Esophagus squamous epithelium (tissue), 4 donors: ENCODE measurements around the gene TIMP2.

Experiments used
- POLR2A ChIP-seq, 4 donors: fragments of 450-650 bp; IDR thresholded peaks; one replicate each; pipeline ENCODE4 v1.6.1; 2017; ENCODE audit warnings: antibody characterized with exemption in 4 of 4, mild to moderate bottlenecking in 4 of 4, moderate library complexity in 3 of 4
- TF ChIP-seq, protein P1 (sequence below), 6 experiments: fragments of 450-650 bp in 4 of 6; fragments of 200-600 bp in 2 of 6; sonication (generic) in 2 of 6; IDR thresholded peaks; one replicate each; pipeline ENCODE4 v1.5.1; 2016 to 2019; ENCODE audit warnings: antibody characterized with exemption in 6 of 6, mild to moderate bottlenecking in 4 of 6, moderate library complexity in 4 of 6

DNA sequence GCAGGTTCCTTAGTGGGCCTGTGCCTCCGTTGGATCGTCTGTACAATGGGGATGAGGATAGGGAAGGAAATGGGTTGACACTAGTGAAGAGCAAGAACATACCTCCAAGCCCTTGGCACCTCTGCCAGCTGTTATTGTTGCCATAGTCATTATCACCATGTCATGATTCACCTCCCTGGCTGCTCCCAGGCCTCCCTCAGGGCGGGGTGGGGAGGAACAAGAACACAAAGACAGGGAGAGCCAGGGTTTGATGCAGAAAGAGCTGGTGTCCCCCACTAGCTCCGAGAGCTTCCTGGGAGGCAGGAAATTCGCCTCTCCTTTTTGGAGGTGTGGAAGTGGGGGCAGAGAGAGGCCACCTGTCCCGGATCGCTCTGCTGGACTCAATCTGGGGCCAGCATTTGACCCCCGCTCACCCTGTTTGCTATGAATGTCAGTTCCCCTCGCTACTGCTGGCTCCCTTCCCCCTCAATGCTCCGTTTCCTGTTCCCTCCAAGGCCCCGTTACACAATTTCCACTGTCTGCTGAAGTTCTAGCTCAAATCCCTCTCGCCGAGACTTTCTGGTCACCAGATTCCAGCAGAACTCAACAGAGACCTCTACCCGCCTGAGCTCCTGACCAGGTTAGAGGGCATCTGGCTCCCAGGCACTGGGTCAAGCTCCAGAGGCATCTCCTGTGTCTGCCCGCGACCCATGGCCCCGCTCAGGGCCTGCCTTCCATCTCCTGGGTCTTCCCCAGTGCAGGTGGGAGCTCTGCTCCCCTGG lies 9.1 kb downstream of the TIMP2 start:
- TF ChIP-seq, protein P1, sequence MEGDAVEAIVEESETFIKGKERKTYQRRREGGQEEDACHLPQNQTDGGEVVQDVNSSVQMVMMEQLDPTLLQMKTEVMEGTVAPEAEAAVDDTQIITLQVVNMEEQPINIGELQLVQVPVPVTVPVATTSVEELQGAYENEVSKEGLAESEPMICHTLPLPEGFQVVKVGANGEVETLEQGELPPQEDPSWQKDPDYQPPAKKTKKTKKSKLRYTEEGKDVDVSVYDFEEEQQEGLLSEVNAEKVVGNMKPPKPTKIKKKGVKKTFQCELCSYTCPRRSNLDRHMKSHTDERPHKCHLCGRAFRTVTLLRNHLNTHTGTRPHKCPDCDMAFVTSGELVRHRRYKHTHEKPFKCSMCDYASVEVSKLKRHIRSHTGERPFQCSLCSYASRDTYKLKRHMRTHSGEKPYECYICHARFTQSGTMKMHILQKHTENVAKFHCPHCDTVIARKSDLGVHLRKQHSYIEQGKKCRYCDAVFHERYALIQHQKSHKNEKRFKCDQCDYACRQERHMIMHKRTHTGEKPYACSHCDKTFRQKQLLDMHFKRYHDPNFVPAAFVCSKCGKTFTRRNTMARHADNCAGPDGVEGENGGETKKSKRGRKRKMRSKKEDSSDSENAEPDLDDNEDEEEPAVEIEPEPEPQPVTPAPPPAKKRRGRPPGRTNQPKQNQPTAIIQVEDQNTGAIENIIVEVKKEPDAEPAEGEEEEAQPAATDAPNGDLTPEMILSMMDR (IDR thresholded peaks at IDR 0.05) = no peak
- TF ChIP-seq POLR2A (IDR thresholded peaks at IDR 0.05) = no peak
